DND-41 (cell line): ENCODE measurements around the gene SP5.

Experiments
- EZH2 ChIP-seq: IDR thresholded peaks from 3 replicates; pipeline ENCODE4 v1.6.1; 2012; ENCODE audit warnings: borderline replicate concordance, low read depth, mild to moderate bottlenecking, moderate library complexity, low read length, inconsistent platforms; ENCODE audit not compliant: severe bottlenecking
- TF ChIP-seq, protein P1 (sequence below): IDR thresholded peaks from 2 replicates; pipeline ENCODE4 v1.5.1; 2012; ENCODE audit warnings: borderline replicate concordance, low read length, moderate library complexity, mild to moderate bottlenecking; ENCODE audit not compliant: poor library complexity, severe bottlenecking; ENCODE audit errors: extremely low read depth

DNA sequence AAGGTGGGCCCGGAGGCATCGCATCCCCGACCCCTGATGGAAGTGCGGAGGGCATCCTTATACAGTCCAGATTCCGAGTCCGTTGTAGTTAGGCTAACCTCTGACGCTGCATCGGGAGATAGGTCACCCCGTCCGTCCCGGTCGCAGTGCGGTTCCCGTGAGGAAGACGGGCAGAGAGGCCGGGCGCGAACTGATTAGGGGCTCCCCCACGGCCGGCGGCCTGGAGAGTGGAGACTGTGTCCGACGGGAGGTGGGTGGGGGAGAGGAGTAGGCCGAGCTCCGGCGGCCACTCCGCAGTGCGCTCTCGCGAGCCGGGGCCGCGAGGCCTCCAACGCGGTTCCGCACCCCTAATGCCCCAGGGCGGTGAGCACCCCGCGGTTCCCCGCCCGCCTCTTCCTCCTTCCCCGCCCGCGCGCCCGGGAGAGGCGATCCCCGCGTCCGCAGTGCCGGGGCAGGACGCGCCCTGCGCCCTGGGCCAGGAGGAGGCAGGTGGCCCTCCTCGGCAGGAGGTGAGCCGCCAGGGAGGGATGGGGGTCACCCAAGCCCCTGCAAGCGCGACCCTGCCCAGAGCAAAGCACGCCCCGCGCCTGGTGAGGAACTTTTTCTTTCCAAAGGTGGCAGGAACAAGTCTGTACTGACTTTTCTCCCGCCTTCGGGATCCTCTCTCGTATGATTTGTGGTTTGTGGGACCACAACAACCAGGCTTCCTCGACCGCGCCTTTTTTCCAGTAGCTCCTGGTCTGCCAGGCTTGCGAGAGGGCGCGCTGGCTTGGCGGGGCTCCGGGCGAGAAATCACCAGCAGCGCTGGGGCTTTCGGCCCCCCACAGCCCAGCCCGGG, 1.4 kb upstream of the SP5 start:
- TF ChIP-seq, protein P1, sequence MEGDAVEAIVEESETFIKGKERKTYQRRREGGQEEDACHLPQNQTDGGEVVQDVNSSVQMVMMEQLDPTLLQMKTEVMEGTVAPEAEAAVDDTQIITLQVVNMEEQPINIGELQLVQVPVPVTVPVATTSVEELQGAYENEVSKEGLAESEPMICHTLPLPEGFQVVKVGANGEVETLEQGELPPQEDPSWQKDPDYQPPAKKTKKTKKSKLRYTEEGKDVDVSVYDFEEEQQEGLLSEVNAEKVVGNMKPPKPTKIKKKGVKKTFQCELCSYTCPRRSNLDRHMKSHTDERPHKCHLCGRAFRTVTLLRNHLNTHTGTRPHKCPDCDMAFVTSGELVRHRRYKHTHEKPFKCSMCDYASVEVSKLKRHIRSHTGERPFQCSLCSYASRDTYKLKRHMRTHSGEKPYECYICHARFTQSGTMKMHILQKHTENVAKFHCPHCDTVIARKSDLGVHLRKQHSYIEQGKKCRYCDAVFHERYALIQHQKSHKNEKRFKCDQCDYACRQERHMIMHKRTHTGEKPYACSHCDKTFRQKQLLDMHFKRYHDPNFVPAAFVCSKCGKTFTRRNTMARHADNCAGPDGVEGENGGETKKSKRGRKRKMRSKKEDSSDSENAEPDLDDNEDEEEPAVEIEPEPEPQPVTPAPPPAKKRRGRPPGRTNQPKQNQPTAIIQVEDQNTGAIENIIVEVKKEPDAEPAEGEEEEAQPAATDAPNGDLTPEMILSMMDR: no peak
- TF ChIP-seq EZH2: no peak
